Stimulated activated CD4-positive, alpha-beta T cell treated with anti-CD3 and anti-CD28 coated beads, Interleukin-2, amount 100 ng/mL, for 24 hours (primary cell): ENCODE results near the gene ABCD4.
A peak's percentile ranks its signal among the peaks of the same experiment; 100 is the strongest.
"Not testable (repeated sequence)": the region's sequence is repeated elsewhere in the genome, so short reads cannot be mapped to it uniquely, and the experiment has no call there.

Experiments
- DNase-seq, 2 donors: peaks; one replicate each; pipeline ENCODE4 v3.0.0-alpha.2; 2020

The ABCD4 gene

DNA sequence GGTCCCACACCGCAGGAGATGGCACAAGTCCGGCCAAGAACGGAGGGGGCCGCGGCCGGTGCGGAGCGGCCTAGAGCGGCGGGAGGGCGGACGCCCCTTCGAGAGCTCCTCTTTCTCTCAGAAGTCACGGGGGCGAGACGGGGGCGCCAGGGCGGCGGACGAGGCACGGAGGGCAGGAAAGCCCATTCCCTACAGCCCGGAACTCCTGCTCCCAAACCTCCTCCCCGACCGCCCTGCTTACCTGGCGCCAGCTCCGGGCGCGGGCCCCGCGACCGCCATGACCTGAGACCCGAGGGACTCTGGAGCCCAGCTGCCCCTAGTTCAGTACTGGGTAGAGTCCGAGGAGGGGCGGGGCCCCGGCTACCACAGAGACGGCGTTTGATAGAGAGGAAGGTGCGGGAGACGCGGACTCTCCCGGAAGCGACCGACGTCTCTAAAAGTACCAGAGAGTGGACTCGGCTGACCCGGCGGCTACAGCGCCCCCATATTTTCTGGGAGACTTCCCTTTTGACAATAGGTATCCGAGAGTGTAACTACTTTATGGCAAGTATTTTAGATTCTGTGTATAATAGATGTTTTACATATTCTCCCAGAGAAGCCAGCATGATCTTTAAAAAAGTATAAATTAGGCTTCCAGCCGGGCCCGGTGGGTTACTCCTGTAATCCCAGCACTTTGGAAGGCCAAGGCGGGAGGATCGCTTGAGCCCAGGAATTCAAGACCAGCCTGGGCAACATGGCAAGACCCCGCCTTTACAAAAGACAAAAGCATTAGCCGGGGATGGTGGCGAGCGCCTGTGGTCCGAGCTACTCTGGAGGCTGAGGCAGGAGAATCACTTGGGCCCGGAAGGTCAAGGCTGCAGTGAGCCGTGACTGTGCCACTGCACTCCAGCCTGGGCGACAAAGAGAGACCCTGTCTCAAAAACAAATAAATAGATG lies at the start of gene ABCD4:
TSS of gene ABCD4 (minus strand) at position 301 of the 936 bp plus-strand sequence. CDS start at position 279, 22 bp downstream.
- peak; percentile 89 to 91 for DNase-seq

DNA sequence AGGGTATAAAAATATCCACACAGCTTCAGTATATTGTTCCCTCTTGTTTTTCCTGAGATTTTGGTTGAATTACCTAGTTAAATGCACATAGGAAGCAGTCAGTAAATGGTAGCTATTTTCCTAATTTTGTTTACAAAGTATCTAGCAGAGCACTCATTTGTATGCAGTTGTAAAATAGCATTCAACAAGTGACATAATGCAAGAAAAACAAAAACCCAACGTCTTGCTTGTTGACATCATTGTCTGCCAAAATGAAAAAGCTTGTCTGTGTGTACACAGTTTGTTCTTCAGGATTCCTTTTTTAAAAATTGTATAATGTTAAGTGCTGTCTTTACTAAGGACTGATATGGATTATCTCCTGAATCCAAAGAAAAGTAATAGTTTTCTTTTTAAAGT lies 48.2 kb upstream of the ABCD4 start:
- DNase-seq = no peak

- DNase-seq = no peak
Observed at GRCh38 chr14:74350211-74350927, 47.6 kb upstream of the ABCD4 start.

DNA sequence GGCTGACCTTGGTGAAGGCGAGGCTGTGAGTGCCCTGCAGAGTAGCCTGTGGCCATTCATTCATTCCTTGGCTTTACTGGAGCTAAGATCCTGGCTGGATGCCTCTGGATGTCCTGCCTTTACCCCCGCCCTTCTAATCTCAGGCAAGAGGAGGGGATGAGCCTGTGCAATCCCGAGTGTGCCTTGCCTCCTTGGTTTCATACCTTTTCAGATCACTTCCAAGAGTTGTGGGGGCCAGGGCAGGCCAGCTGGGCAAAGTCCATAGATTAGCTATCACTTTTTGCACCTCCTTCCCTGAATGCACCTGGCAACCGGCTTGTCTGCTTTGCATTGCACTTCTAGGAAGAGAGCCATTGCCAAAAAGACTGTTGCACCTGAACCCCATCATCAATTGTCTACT lies 47.0 kb upstream of the ABCD4 start:
- DNase-seq = no peak

DNA sequence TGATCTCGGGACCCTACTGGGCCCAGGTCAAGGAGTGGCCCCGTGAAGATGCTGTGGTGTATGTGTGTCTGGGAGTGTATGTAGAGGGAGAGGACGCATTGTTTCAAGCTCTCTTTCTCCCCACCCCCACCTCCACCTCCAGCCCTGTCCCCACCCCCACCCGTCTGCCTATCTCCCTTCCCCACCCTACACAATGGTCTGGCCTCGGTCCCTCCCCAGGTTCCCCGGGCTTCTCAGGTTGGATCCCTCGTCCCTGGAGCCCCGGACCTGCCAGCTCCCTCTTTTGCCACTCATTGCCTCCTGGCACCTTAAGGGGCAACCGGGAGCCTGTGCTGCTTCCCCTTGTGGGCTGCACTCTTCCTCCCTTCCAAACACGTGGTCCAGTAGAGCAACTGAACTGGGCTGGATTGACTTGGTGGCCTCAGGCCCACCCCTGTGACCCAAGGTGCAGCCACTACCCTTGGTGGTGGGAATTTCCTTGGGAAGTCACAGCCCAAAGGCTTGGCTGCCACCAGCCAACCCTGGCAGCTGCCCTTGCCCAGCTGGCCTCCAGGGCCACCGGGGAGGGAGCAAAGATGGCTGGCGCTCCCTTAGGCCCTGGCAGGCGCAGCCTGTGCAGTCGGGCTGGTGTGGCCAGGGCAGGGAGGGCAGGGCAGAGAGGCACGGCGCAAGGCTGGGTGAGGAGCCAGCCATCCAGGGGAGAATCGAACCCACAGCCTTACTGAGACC lies 46.2 kb upstream of the ABCD4 start:
- no peak for DNase-seq

GRCh38 chr14:74348241-74348734 lies 45.6 kb upstream of the ABCD4 start, which contains the start of gene VRTN:
Gene VRTN, plus strand, starts transcription at chr14:74348471. Its CDS starts 8,313 bp downstream, at chr14:74356784.
- DNase-seq = no peak

GRCh38 chr14:74347795-74348100 lies 45.0 kb upstream of the ABCD4 start:
- DNase-seq = no peak

- DNase-seq = no peak
Observed at GRCh38 chr14:74347097-74347794, 44.5 kb upstream of the ABCD4 start.

DNA sequence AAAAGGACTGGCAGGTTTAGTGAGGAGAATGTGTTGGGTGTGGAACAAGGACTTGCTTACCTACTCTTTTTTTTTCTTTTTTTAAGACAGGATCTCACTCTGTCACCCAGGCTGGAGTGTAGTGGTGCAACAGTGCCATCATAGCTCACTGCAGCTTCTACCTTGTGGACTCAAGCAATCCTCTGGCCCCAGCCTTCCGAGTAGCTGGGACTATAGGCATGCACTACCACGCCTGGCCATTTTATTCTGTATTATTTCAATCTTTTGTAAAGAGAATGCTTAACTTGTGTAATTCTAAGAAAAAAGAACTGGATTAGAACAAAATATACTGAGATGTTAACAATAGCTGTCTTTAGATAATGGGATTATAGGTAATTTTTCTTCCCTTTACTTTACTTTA lies 43.6 kb upstream of the ABCD4 start:
- DNase-seq = no peak

- no peak for DNase-seq
Observed at GRCh38 chr14:74333909-74334308, 31.2 kb upstream of the ABCD4 start.

DNA sequence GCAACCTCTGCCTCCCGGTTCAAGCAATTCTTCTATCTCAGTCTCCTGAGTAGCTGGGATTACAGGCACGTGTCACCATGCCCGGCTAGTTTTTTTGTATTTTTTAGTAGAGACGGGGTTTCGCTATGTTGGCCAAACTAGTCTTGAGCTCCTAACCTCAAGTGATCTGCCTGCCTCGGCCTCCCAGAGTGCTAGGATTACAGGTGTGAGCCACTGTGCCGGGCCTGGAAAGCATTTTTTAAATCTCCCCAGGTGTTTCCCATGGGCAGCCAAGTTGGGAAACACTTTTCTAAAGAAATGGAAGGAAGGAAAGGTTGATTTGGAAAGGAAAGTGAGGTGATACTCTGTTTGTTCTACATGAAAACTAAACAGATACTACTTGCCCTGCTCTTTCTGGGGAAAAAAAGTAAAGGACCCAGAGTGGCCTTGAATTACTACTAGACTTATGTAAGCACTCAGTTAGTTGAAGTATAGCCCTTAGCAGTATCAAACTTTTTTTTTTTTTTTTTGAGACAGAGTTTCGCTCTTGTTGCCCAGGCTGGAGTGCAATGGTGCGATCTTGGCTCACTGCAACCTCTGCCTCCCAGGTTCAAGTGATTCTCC lies 27.3 kb upstream of the ABCD4 start:
- DNase-seq = not testable (repeated sequence)

DNA sequence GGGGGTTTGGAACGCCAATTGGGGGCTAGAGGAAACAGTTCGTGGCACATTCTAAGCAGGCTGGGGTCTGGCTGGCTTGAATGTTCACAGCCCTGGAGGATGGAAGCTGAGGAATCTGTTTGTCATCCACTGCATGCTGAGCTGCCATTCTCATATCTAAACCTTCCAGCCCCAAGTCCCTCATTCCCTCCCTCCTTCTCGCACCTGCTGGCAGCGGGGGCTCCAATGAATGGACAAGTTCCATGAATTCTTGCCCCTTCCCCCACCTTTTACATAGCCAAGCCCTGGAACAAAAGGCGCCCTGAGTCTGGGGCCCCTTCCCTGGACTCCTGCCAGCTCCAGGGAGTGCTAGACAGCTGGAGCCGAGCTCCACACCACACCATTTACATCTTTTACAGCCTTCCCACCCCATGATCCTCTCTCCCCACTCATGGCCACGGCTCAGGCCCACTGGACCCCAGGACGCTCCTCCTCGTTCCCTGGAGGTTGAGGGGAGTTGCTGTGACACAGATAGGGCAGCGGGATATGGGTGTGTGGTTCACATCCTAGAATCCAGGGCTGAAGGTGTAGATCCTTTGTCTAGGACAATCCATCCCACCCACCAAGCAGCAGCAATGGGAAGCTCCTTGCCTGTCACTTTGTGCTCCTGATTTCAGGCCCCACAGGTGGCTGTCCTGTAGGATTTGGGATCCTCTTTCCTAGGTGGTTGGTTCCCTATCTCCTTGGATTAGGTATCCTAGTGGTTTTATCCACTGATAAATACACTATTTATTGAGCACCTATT lies 23.8 kb upstream of the ABCD4 start:
- no peak for DNase-seq

DNA sequence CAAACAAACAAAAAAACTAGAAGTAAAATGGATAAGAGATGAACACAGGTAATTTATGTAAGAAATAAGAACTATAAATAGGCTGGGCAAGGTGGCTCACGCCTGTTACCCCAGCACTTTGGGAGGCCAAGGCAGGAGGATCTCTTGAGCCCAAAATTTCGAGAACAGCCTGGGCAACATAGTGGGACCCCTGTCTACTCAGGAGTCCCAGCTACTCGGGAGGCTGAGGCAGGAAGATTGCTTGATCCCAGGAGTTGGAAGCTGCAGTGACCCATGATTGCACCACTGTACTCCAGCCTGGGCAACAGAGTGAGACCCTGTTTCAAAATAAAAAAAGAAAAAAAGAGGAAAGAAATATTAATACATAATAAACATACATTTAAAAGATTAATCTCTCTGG lies 22.7 kb upstream of the ABCD4 start:
- no peak for DNase-seq

DNA sequence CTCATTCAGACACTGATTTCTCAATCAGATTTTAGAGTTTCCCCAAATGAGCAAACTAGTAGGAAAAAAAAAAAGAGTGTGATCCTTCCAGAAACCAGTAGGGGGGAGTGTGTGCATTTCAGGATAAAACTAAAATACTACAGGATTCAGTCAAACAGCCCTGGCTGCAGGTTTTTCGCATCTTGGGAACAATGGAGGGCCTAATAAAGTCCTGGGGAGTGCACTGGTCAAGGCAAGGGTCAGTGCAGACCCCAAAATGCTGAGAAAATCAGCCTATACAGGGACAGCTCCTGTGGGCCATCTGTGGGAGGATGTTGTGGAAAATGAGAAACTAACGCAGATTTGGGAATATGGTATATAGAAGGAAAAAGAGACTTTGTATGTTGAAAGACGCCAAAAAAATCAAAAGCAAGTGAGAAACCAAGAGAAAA lies 22.2 kb upstream of the ABCD4 start:
- no peak for DNase-seq

GRCh38 chr14:74314576-74314975 lies 11.8 kb upstream of the ABCD4 start:
- DNase-seq = no peak

GRCh38 chr14:74313601-74314000 lies 10.9 kb upstream of the ABCD4 start:
- no peak for DNase-seq

- no peak for DNase-seq
Observed at GRCh38 chr14:74312161-74312560, 9.4 kb upstream of the ABCD4 start.

DNA sequence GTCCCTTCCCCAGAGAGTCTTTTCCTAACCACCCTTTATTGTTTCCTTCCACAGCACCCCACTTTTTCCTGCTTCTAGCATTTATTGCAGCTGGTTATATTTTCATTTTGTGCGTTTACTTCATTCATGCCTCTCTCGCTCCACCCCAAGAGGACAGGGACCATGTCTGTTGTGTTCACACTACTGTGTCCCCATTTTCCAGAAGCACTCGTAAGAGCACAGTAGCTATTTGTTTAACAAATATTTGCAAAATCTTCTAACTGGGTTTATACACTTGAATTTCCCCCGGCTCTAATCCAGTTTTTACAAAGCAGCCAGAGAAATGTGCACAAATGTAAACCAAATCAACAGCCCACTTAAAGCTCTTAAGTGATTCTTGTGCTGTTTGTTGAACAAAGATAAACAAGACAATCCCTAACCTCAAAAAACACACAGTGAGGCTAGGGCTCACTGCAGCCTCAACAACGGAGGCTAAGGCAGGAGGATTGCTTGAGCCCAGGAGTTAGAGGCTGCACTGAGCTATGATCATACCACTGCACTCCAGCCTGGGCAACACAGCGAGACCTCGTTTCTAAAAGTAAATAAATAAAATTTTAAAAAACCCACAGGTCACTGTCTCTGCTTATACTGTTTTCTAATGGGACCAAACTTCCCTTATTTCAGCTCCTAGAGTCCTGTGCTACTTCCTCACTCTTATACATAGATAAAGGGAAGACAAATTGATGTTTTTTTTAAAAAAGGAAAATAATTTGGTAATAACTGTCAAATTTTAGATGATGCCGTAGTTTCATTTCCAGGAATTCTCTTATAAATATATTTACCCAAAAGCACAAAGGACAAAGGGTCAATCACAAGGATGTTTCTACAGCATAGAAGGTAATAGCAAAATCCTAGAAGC lies 6.6 kb upstream of the ABCD4 start:
- no peak for DNase-seq

DNA sequence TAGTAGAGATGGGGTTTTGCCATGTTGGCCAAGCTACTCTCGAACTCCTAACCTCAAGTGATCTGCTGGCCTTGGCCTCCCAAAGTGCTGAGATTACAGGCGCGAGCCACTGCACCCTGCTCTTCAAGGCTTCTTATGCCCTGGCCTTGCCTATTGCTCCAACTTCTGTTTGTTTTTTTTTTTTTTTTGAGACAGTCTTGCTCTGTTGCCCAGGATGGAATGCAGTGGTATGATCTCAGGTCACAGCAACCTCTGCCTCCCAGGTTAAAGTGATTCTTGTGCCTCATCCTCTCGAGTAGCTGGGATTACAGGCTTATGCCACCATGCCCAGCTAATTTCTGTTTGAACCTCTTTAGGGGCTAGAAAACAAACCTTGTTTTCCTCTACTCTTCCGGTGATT lies 6.0 kb upstream of the ABCD4 start:
- no peak for DNase-seq

GRCh38 chr14:74302152-74302628 lies 544 bp downstream of the ABCD4 start:
- DNase-seq = no peak
